NCI-H2196 treated with DMSO at 0.1 percent for 48 hours (cell line): Measurements from ENCODE around the gene FOXJ3.
A peak's percentile ranks its signal among the peaks of the same experiment; 100 is the strongest.

Source experiments
- DNase-seq: peaks from one replicate; lab custom pipeline; 2025; ENCODE audit not compliant: unreplicated experiment; lab: John Stamatoyannopoulos, UW

FOXJ3 gene

DNA sequence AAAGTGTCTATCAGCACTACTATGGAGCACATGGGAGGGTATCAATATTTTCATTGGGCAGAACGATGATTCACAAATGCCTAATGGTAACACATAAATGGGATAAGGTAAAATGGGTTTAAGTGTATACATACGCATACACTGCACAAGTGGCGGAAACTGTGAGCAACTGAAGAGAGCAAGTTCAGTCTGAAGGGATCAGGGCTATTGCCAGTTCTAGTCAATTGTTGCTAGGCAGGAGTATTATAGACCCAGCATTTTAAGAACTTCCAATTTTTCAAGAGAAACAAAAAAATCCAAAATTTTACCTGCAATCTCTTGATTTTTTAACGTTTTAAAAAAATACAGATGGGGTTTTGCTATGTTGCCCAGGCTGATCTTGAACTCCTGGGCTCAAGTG lies 23.1 kb downstream of the FOXJ3 start:
- DNase-seq, result no peak

DNA sequence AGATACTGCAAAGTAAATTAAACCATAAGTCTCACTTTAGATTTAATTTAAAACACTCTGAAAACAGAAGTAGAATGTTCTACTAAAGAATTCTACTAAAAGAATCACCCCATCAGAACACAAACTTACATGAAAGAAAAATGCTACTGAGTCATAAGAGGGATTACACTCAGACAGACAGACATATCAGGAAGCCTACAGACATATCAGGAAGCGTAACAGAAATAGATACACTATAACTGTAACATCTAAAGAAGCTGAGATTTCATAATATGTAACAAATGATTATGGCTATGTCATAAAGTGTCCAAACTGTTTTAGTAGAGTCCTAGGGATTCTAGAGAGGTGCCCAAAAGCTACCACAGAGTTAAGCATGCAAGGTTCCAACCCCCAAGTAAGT lies 23.9 kb downstream of the FOXJ3 start:
- no peak for DNase-seq

DNA sequence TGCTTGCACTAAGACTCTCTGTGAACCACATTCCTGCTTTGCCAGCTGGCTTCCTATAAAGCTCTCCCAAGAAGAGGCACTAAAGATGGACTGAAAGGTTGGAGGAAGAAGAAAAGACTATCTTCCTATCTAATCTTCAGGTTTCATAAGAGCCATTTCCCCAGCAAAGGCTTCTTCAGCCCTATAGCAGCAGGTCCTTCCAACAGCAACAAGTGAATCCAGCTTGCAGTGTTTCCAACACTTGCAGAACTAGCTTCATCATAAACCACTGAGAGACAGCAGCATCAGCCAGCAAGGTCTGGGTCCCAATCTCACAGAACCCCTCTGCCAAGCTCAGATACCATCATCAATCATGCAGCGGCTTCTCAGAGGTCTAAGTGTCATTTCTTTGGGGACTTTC lies 28.1 kb downstream of the FOXJ3 start:
- DNase-seq, result no peak

DNA sequence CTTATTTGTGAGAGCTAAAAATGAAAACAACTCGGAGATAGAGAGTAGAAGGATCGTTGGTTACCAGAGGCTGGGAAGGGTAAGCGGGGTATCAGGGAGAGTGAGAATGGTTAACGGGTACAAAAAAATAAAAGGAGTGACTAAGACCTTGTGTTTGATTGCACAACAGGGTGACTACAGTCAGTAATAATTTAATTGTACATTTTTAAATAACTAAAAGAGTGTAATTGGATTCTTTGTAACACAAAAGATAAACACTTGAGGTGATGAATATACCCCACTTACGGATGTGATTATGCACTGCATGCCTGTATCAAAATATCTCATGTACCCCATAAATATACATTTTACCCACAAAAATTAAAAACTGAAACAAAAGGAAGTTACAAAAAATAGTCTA lies 29.4 kb downstream of the FOXJ3 start:
- DNase-seq, result no peak

DNA sequence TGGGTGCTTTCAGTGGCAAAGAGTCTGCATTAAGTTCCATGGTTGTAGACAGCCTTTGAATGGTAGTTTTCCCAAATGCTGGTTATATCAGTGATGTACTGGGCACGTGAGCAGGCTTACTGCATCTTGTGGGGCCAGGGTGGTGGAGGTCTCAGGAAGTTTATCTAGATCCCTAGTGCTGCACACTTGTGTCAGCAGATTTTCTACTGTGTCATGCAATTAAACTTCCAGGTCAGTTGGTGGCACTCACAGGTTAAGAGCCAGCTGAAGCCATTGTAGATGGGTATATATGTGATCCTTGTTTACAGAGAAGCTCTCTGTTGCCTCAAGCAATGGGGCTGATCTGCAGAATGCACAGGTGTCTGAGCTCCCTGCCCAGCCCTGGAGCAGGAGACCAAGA lies 33.0 kb downstream of the FOXJ3 start:
- DNase-seq, result no peak

DNA sequence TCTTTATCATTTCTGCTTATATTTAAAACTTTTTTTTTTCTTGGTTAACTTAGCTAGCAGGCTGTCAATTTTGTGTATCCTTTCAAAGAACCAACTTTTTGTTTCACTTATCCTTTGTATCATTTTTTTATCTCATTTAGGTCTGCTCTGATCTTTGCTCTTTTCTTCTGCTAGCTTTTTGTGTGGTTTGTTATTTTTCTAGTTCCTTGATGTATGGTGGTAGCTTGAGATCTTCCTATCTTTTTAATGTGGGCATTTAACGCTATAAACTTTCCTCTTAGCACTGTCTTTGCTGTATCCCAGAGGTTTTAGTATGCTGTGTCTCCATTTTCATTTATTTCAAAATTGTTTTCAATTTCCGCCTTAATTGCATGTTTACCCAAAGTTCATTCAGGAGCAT lies 36.5 kb downstream of the FOXJ3 start:
- no peak for DNase-seq

DNA sequence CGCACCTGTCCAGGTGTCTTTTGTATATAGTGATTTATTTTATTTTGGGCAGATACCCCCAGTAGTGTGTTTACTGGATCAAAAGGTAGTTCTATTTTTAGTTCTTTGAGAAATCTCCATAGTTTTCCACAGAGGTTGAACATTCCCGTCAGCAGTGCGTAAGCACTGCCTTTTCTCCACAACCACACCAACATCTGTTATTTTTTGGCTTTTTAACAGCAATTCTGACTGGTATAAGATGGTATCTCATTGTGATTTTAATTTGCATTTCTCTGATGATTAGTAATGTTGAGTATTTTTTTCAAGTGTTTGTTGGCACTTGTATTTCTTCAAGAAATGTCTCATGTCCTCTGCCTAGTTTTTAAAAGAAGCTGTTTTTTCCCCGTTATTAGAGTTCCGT lies 39.2 kb downstream of the FOXJ3 start:
- DNase-seq, result no peak

DNA sequence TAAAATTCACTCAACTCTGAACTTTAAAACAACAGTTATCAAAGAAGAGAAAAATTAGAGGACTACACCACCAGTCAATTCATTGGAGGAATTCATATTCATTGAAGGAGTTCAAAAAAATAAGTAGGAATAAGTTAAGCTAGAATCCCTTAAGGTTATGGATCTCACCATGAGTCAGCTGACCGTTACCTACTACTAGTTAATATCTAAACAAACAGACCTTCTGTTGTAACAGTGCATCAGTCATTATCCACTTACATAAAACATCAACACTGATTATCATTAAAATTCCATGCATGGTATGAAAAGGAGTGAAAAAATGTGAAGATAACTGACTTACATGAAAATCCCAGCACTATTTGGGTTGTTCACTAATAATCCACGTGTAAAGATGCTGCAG lies 44.9 kb downstream of the FOXJ3 start:
- no peak for DNase-seq

DNA sequence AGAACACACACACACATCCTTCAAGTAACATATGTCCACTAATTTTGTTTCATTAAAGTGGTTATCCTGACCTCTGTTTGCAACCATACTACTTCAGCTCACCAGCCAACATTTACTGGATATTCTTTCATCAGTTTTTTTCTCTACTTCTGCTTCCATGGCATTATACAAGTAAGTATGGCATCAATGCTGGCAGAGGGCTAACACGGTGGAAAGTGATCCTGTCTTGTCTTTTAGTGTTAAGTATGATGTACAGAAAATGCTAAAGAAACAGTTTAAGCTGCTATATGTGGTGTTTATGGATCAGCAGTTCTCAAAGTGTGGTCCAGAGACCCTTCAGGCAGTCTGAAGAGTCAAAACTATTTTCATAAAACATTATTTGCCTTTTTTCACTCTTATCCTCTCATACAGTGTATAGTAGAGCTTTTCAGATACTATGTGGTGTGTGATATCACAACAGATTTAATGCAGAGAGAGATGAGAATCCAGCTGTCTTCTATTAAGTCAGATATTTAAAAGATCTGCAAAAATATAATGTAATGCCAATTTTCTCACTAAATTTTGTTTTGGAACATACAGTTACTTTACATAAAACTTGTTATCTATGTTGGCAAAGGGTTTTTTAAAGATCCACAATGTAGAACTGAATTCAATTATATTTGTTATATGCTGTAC lies 46.6 kb downstream of the FOXJ3 start:
- no peak for DNase-seq

DNA sequence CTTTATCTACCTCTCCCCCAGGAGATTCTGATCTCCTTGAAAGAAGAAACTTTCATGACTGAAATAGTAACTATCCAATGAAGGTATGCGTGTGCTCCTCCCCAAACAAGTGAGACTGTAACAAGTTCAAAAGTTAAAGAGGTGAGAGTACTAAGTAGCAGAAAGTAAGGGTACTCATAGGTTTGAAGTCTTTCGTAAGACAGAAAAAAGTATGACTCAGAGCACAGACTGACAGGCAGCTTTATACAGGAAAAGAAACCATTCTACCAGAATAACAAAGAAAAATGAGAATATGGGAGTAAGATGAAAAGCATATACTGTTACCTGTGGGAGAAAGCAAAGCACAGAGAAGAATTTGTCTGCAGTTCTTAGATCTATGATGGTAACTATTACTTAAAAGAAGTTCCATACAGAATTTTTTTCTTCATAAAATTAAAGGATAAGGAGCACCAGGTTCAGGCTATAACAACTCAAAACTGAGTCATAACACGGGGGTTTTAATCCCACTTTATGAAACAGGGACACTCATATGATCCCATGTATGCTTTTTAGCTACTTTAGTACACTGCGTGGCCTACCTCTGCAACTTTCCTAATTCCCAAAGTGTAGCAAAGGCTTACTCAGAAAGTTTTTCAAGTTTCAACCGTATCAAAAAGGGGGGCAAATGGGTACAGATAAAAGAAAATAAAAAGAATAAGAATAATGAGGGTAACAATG lies 52.0 kb downstream of the FOXJ3 start:
- DNase-seq, result no peak

DNA sequence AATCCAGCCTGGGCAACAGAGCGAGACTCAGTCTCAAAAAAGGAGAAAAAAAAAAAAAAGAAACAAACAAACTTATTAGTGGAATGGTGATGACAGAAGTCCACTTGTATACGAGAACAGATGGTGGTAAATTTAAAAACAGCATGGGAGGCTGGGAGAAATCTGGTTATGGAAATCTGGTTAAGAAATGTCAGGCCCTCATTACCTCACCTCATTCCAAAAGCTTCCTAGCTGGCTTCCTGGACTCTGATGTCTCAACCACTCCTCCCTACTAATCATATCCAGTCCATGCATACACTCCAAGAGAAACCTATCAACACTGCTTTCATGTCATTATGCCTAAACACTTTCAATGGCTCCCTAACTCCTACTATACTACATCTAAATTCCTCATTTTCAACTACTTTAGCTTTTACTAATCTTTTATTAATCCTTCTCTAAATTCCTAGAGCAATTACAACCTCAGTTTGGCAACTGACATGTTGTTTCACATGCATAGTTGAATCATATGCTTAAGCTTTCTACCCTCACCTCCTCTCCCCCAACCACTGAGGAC lies 52.9 kb downstream of the FOXJ3 start:
- DNase-seq, result no peak

DNA sequence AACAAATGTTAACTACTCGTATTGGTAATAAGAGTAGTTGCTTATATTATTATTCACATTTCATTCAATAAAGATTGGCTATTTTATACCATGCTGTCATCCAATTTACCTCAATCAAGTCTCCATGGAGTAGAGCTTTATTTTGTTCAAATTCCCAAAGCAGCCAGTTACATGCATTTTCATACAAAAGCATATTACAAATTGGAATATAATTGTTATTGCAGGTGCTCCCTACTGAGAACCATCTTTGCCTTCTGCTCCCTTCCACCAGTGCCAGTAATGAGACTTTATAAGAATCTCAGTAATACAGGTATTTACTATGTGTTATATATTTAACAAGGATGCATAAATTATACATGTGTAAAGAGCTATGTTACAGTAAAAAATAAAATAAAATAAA lies 54.2 kb downstream of the FOXJ3 start:
- DNase-seq, result no peak

DNA sequence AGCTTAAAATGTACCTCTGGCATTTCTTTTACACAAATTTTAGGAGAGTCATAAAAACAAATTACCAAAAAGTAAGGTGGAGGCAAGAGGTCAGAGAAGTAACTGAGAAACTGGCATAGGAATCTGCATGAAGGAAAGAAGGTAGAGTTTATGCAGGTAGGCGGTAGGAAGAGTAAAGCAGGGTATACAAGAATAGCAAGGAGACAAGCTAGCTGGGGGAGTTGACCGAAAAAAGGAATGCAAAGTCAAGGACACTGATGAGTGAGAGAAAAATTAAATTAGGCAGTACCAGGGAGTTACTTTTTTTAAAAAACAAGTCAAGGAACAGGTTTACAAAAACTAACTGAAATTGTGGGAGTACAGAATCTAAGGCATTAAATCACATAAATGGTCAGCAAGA lies 56.0 kb downstream of the FOXJ3 start:
- DNase-seq, result no peak

DNA sequence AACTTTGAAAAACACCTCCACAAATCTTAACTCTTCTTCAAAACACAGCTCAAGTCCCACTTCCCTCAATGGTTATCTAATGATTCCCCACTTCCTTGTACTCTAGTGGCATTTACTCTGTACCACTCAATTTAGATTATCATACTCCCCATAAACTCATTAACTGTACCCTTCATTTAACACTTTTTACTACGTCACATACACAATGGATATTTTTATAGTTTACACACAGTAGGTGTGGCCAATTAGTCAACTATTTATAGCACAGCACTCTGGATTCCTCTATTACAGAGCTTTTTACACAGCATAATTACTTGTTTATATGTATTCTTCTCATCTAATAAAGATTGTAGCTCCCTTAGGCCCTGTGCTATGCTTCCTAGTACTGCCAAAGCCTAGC lies 62.1 kb downstream of the FOXJ3 start:
- no peak for DNase-seq

DNA sequence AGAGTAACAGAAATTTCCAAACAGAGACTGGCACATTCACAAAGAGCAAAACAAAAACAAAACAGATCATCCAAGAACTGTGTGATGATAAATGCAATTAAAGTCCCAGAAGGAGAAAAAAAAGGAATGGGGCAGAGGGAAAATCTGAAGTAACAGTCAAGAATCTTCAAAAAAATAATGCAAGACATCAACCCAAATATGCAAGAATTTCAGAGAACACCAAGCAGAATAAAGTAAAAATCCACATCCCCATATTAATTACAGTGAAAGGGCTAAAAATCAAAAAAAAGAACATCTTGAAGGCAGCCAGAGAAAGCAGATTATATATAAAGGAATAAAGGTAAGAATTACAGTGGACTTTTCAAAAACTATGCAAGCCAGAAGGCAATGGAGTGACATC lies 67.1 kb downstream of the FOXJ3 start:
- DNase-seq, result no peak

DNA sequence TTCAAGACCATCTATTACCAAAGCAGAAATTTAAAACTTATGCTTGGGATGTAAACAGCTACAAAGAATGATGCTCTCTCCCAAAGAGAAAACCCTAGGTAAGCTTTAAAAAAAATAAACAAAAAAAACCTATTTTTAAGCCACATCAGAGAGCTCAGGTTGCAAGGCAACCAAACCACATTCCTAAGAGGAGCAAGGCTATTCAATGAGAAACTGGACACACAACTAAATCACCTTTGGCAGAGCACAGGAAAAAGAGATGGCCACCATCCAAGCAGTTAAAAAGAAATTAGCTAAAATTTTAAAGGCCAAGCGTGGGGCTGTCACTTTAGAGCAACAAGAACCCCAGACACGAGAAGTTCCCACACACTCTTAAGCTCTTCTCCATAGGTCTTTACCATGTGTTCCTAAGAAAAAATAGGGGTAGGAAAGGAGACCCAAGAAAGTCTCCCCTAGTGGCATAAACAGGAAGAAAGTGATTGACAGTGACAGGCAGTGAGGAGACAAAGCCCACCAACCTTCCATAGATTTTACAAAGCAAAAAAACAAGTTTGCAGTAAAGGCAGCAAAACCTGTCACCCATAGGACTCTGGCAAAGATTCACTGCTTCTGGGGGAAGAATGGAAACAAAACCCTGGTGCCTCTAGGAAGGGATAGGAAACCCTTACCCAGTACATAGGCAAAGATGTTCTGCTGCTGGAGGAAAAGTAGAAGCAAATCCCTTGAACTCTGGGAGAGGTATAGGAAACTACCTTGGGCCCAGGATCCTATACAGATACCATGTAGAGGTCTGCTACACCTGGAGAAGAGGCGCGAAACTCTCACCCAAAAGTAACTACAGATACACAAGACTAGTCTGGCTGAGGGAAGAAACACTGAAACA lies 68.5 kb downstream of the FOXJ3 start:
- peak; percentile 70 for DNase-seq

DNA sequence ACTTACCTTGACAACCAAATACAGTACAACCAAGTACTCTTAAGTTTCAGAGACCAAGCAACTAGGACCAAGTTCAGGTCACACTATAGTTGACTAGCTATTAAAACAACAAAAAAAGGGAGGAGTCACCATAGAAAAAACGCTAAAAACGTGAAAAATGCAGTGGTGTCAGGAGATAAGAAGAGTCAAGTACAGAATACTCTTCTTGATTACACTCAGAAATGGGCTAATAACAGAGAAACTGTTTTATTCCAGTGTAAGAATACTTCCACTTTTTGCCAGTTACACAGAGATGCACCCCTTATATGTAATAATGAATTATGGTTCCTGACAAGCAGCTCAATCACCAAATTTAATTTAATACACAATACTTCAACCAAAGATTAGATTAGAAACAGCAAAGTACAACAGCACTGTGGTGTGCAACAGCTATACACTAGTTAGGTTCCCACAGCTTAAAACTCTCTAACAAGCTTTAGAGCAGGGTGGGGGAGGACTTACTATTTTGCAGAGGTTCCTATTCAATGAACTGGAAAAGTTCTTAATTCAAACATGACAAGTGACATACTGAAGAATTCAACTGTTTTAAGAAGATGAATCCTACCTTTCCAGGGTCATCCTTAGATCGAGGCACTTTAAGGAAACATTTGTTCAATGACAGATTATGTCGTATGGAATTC lies 70.4 kb downstream of the FOXJ3 start:
- DNase-seq, result no peak

DNA sequence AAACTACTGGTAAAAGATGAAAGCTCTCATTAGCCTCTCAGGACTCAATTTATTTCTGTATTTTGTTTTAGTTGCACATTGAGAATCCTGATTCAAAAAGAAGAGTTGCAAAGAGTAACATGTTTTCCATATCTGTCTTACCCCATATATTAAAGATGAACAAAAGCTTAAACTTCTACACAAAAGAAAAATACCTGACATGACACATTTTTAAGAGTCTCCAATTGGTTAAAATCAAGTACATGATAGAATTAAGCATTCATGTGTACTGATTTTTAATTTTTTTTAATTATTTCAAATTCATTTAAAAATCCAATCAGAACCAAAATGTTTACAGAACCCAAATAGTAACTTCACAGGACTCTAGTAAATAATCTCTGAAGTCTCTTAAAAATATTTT lies 72.0 kb downstream of the FOXJ3 start:
- DNase-seq, result no peak

DNA sequence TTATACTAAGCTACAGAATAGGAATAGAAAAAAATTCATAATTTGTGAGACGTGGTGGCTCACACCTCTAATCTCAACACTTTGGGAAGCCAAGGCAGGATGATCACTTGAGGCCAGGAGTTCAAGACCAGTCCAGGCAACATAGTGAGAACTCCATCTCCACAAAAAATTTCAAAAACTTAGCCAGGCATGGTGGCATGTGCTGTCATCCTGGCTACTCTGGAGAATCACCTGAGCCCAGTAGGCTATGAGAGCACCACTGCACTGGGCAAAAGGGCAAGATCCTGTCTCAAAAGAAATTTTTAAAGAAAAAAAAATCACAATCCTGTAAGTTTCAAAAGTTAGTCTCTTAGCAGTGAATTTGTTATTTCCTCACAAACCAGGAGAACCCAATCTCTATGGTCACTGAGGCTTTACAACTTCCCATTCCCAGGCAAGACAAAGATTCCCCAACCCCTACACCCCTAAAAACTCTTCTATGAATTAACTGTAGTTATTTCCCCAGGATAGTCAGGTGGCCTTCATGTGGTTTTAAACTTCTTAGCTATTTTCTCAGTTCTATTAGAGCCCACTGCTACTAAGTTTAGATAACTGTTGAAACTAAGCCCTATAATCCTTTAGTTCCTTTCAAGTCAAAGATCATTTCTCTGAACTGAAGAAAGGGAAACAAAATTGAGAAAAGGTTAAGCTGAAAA lies 74.5 kb downstream of the FOXJ3 start:
- DNase-seq, result no peak

DNA sequence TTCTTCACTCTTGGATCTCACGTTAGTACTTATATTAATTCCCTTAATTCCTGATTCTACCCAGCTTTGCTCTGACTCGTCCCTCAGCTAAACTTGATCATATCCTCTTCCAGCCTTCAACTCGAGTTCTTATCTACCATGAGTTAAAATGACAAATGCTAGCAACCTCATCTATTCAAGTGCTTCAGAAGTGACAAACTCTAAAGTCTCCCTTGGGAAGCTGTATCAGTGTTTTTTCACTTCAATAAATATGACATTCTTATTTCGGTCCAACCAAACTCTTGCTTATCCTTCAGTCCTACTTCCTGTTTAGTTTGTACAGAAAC lies 75.3 kb downstream of the FOXJ3 start:
- no peak for DNase-seq
